Esophagus muscularis mucosa (tissue), 3 donors: ENCODE measurements around the gene AHRR.

Source experiments
- CTCF ChIP-seq, 3 experiments: fragments of 200-600 bp in 2 of 3; fragments of 450-650 bp in 1 of 3; sonication (generic) in 2 of 3; IDR thresholded peaks; one replicate each; pipeline ENCODE4 v1.5.1; 2017 to 2019; ENCODE audit warnings: antibody characterized with exemption in 3 of 3, mild to moderate bottlenecking in 2 of 3, moderate library complexity in 1 of 3
- POLR2A ChIP-seq: fragments of 450-650 bp; IDR thresholded peaks from one replicate; pipeline ENCODE4 v1.6.1; 2017; ENCODE audit warnings: antibody characterized with exemption, moderate library complexity, mild to moderate bottlenecking, low read depth
- POLR2AphosphoS5 ChIP-seq, 2 donors: sonication (generic); formaldehyde crosslinking; IDR thresholded peaks; one replicate each; pipeline ENCODE4 v1.6.1; 2017; ENCODE audit warnings: antibody characterized with exemption in 2 of 2

DNA sequence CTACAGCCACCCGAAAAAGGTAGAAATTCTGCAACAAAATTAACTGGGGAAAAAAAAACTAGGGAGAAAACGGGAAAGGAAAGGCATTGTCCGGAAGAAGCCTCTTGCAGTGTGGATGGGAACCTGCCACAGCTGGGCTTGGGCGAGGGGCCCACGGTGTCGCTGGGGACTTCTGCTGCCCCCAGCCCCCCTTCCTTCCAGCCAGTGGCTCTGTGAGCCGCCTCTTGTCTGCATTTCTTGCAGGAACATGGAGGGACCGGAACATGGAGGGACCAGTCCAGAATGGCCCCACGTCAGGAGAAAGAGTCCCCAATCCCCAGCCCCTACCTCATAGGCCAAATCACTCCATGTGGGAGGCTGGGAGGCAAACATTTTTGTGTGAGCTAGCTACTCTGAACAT, 84.5 kb downstream of the AHRR start:
- TF ChIP-seq POLR2A (no peak), POLR2AphosphoS5 (IDR thresholded peaks at IDR 0.05) (no peak), CTCF (IDR thresholded peaks at IDR 0.05) (no peak)
